ENCODE results near the gene ZNF165.
"Not testable (repeated sequence)": the region's sequence is repeated elsewhere in the genome, so short reads cannot be mapped to it uniquely, and the experiment has no call there.

ZNF165 gene

DNA sequence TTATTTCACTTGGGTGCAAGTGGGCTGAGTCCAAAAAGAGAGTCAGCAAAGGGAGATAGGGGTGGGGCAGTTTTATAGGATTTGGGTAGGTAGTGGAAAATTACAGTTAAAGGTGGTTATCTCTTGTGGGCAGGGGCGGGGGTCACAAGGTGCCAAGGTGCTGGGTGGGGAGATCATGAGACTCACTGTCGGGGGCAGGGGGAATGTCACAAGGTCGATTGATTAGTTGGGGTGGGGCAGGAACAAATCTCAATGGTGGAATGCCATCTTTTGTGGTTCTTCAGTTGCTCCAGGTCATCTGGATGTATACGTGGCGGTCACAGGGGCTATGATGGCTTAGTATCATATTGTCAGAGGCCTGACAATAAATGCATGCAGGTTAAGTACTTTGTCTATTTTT lies 41.9 kb downstream of the ZNF165 start:
- not testable (repeated sequence) for ATAC-seq

DNA sequence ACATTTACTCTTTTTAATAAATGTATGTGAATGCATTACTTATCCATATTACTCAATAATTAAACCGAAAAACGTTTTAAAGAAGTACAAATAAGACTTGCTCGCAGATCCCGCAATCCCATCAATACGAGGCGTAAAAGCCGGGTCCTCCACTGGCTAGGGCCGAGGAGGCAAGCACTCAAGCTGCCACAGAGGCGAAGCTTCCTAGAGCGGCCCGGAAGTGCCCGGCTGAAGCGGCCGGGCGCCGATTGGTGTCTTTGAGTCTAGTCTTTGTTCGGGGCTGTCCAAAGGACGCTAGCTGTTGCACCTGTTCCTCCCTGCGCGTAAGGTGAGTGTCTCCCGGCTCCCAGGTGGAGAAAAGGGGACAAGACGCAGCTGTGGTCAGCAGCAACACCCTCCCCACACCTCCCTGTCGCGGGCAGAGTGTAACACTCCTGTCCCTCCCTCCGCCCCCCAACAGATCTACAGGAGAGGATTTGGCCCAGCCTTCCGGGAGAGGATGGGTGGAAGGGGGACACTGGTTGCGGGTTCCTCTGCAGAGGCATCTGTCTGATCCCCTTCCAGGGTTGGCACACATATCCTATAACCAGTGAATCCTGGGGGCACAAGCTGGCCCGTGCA lies 44.1 kb downstream of the ZNF165 start, which contains the start of gene ZSCAN16:
Gene ZSCAN16, plus strand, starts transcription at position 260 of the 621 bp plus-strand sequence. CDS start 835 bp downstream, outside the sequence.
- ATAC-seq = peak; percentile 95 to 98

DNA sequence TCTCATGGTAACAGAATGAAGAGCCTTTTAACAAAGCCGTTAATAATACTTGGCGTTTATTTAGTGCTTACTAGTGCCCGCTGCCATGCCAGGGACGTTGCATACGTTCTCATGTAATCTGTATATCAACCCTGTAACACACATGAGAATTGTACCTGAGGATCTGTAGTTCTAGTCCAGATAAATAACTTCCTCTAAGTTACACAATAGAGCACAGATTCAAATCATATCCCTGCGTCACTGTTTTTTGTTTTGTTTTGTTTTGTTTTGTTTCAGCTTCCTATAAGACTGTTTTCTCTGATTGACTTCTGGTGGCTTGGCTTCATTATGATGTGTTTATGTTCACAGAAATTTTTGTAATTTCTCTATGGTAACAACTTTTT lies 44.6 kb downstream of the ZNF165 start:
- ATAC-seq = peak in 1 of 2 donors; percentile 10

DNA sequence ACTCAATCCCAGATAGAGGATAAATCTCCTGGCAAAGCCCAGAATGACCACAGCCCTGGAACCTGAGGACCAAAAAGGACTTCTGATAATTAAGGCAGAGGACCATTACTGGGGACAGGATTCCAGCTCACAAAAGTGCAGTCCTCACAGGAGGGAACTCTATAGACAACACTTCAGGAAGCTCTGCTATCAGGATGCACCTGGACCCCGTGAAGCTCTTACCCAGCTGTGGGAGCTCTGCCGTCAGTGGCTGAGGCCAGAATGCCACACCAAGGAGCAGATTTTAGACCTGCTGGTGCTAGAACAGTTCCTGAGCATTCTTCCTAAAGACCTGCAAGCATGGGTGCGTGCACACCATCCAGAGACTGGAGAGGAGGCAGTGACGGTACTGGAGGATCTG lies 45.0 kb downstream of the ZNF165 start:
- ATAC-seq = no peak

DNA sequence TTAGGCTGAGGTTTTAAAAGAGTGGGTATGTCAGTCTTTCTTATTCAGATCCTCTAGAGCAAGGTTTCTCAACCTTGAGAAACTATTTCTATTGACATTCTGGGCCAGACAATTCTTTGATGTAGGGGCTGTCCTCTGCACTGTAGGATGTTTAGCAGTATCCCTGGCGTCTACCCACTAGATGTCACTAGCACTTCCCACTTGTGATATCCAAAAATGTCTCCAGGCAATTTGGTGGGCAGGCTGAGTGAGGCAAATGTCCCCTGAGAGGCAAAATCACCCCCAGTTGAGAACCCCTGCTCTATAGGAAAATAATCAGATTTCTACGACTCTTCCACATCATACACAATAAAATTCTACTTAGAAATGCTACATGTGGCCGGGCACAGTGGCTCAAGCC lies 53.6 kb downstream of the ZNF165 start:
- ATAC-seq = no peak

DNA sequence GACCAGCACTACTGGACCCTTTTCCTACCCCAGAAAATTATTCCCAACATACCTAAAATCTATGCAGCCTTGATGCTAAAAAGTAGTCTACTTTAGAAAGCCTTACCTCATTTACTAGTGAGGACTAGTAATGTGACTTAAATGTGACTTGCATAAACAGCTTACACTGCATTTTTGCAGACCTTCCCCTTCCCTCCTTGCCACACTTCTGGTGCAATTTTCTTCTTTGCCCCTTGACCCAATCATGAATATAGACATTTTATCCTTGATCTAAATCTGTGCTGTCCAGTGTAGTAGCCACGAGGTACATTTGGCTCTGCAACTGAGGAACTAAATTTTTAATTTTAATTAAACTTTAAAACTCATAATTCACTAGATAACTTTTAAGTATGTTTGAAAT lies 54.3 kb downstream of the ZNF165 start:
- ATAC-seq = no peak

DNA sequence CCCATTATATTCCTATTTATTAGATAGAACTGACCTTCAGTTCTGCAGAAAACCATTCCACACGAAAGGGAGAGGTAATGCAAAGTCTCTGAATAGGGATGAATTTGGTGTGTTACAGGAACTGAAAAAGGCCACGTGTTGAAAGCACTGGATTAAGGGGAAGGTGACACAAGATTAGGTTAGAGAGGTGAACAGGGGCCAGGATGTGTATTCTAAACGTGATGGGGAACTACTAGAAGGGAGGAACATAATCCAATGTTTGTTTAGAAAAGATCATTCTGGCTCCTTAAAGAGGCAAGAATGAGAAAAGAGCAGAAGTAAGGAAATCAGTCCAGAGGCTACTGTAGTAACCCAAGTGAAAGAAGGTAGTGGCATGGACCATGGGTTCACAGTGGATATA lies 55.0 kb downstream of the ZNF165 start:
- ATAC-seq = no peak

DNA sequence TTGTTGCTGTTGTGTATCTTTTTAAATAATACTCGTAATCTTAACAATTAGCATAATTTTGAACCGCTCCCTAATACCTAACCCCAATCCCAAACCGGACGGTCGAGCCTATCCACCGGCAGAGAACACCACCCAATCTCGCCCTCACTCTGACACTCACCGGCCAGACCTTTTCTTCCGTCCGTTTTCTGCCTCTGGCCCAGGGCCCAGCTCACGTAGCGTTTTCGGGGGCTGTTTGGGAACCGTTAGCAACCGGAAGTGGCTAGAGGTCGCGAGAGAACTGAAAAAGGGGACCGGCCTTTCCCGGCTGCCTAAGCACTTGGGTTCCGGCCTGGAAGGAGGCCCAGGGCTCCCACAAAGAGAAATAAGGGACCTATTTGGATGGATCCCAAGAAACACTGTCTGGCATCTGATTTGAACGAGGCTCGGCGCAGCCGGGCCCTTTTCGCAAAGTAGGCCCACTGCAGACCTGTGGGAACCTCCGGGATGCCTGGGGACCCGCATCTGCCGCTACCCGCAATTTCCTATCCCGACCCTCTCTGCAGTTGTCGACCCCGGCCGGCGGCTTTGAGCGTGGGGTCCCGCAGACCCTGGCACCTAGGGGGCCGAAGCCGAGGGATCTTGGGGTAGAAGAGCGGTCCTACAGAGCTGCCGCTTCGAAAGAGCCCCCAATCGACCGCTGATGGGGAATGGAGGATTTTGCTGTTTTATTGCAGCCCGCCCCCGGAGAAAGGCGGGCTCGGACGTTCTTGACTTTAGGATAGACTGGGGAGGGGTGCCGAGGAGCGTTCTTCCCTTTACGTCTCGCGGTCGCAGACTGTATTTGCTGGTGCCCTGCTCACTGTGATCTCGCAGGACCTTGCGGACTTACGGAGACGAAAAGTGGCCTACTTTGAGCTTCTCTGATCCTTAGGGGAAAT lies 56.5 kb downstream of the ZNF165 start:
- ATAC-seq = peak; percentile 35 to 44

DNA sequence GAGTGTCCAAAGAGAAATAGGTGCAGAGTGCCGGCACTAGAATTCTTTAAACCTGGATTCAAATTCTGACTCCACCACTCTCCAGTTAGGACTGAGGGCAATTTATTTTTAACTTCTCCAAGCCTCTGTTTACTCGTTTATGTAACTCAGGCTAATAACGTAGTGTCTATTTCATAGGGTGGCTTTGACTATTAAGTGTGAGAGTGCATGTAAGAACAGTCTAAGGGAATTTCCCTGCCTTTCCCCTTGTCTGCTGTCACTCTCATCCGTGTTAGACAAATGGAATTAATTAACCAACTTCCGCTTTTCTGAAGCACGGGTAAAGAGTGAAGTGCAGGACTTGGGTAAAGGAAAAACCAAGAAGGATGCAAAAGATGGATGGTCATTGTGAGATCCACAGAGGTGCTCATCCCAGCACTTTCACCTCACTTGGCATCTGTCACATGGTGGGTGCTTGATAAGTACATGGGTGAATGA lies 57.2 kb downstream of the ZNF165 start:
- ATAC-seq = peak; percentile 81 to 82
